Measurements from ENCODE around the gene ZNF217. TPM values are rescaled to one million over a fixed set of nuclear protein-coding genes. Genes with fewer than 3 reads are reported as not detected.
"Not testable (repeated sequence)": the region's sequence is repeated elsewhere in the genome, so short reads cannot be mapped to it uniquely, and the experiment has no call there.

The ZNF217 gene
- total and polyA plus RNA-seq, 2 experiments from 2014 or later: 4.7 to 32.4 TPM

DNA sequence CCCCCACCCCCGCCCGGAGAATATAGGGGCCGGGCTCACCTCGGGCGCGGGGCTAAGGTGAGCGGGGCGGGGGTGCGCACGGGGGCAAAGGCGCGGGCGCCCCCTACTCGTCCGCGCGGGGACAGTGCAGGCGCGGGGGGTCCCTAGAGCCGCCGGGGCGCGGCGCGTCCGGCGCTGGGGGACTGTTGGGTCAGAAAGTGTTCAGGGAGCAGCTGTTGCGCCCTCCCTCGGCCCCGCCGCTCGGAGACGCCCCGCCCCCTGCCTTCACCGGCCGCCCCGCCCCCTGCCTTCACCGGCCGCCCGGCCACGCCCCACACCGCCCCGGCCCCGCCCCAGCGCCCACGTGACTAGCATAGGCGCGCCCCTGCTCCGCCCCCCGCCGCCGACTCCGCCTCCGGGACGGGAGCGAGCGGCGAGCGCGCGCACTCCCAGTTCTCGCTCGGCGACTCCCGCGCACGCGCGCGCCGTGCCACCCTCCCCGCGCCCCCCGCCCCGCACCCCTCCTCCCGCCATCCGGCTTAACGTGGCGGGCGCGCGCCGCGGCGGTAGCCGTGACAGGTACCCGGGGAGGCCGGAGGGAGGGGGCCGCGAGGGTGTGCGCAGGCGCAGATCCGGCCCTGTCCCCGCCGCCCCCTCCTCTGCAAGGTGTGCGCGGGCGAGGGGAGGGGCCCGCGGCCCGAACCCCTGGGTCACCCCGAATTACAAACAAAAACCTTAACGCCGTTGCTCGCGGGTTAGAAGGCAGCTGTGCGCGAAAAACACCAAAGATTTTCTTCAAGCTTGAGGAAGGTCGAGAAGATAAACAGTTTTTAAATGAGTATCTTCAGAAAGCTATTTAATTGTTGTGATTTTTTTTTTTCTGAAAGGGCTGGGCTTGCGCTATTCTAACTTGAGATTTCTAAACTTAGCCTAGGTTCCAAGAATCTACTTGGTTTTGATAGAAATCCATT, 704 bp upstream of the ZNF217 start:
- Histone ChIP-seq H3K4me2 (peak overlapping the region; percentile 83), H3K36me3 (replicated peaks; ENCODE audit: insufficient read depth, low read depth) (no peaks in the 10 kb centered on the region), H3K9me3 (ENCODE audit: low read depth) (no peaks in the 10 kb centered on the region), H3K4me3 (peak overlapping the region; percentile 56), H3K27ac (peak overlapping the region; percentile 100), H4K20me1 (ENCODE audit: insufficient read depth, poor library complexity, severe bottlenecking) (no peaks in the 10 kb centered on the region), H3K4me1 (ENCODE audit: insufficient read depth) (peaks cover 28% of the 10 kb centered on the region), H3K27me3 (no peaks in the 10 kb centered on the region), H3K9me2 (replicated peaks; ENCODE audit: insufficient read depth) (no peaks in the 10 kb centered on the region), H3K79me2 (peaks cover 44% of the 10 kb centered on the region), H2AFZ (peak overlapping the region; percentile 54)
- WGBS (ENCODE audit: low lambda C conversion rate, missing lambda C conversion rate): under 1% methylated on average over 23 of the region's 110 CpGs
- no peak for TF ChIP-seq EZH2phosphoT487 (IDR thresholded peaks at IDR 0.05; ENCODE audit: low read depth, severe bottlenecking, unreplicated experiment)
- TF ChIP-seq, protein P1, sequence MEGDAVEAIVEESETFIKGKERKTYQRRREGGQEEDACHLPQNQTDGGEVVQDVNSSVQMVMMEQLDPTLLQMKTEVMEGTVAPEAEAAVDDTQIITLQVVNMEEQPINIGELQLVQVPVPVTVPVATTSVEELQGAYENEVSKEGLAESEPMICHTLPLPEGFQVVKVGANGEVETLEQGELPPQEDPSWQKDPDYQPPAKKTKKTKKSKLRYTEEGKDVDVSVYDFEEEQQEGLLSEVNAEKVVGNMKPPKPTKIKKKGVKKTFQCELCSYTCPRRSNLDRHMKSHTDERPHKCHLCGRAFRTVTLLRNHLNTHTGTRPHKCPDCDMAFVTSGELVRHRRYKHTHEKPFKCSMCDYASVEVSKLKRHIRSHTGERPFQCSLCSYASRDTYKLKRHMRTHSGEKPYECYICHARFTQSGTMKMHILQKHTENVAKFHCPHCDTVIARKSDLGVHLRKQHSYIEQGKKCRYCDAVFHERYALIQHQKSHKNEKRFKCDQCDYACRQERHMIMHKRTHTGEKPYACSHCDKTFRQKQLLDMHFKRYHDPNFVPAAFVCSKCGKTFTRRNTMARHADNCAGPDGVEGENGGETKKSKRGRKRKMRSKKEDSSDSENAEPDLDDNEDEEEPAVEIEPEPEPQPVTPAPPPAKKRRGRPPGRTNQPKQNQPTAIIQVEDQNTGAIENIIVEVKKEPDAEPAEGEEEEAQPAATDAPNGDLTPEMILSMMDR (IDR thresholded peaks at IDR 0.05; ENCODE audit: poor library complexity): peak; percentile 40
- peak; percentile 98 for DNase-seq (ENCODE audit: low spot score)

DNA sequence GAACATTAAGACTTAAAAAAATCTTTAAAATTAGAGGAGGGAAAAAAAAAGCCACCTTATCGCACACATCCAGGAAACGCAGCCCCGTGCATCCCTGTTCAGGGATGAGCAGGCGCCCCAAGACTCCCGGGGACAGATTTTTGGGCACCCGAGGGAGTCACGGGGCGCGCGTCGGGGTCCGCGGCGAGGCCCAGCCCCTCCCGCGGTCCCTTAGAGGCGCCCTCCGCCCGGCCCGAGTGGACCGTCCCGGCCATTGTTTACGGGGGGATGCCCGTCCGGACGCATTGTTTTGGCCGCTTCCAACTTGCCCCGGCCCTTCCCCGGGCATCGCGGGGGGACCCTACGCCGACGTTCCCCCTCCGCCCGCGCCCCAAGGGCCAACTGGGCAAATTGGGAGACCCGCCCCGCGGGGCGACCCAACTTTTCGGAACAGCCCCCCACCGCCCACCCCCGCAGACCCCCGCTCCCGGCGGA, 610 bp downstream of the ZNF217 start:
- H3K9me3 ChIP-seq (ENCODE audit: low read depth): no peaks in the 10 kb centered on the region
- peaks cover 55% of the 10 kb centered on the region for H3K79me2 ChIP-seq
- peak; percentile 43 for DNase-seq (ENCODE audit: low spot score)
- H3K9me2 ChIP-seq (replicated peaks; ENCODE audit: insufficient read depth): no peaks in the 10 kb centered on the region
- H4K20me1 ChIP-seq (ENCODE audit: insufficient read depth, poor library complexity, severe bottlenecking): no peaks in the 10 kb centered on the region
- peak overlapping the region; percentile 91 for H3K4me2 ChIP-seq
- no peaks in the 10 kb centered on the region for H3K27me3 ChIP-seq
- TF ChIP-seq EZH2 (IDR thresholded peaks at IDR 0.05; ENCODE audit: borderline replicate concordance) (no peak), EZH2phosphoT487 (IDR thresholded peaks at IDR 0.05; ENCODE audit: low read depth, severe bottlenecking, unreplicated experiment) (no peak)
- TF ChIP-seq, protein P1 (IDR thresholded peaks at IDR 0.05; ENCODE audit: poor library complexity): no peak
- H3K36me3 ChIP-seq (replicated peaks; ENCODE audit: insufficient read depth, low read depth): no peaks in the 10 kb centered on the region
- peak overlapping the region; percentile 59 for H3K4me3 ChIP-seq
- no peak overlapping the region for H2AFZ ChIP-seq
- H3K4me1 ChIP-seq (ENCODE audit: insufficient read depth): peaks cover 39% of the 10 kb centered on the region
- H3K27ac ChIP-seq: peak overlapping the region; percentile 100
- 1% methylated on average over 16 of the region's 47 CpGs for whole genome bisulfite sequencing (ENCODE audit: low lambda C conversion rate, missing lambda C conversion rate)

DNA sequence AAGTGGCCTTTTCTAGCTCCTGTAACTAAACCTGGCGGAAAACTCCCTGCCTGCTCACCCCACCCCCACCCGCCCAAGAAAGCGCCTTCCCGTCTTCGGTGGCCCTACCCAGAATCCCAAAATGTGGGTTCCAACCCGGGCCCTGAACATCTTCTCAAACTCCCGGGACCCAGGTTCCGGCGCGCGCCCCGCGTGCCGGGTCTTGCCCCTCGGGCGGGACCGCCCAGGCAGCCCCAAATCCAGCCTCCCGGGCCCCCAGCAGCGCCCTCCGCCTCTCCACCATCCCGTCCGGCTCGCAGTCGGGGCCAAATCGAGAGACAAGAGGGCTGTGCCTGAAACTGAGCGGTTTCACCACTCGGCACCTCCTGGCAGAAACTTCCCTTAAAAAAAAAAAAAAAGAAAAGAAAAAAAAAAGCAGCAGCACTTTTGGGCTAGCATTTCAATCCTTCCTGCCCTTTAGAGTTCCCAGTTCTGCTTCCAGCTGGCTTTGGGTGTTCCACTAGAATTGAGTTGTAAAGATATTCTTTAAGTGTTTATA, 1.1 kb downstream of the ZNF217 start:
- H3K9me2 ChIP-seq (replicated peaks; ENCODE audit: insufficient read depth); H3K27me3 ChIP-seq; H4K20me1 ChIP-seq (ENCODE audit: insufficient read depth, poor library complexity, severe bottlenecking); H3K9me3 ChIP-seq (ENCODE audit: low read depth); H3K36me3 ChIP-seq (replicated peaks; ENCODE audit: insufficient read depth, low read depth); H2AFZ ChIP-seq: not testable (repeated sequence)
- Histone ChIP-seq H3K4me2 (peak overlapping the region; percentile 91), H3K4me1 (ENCODE audit: insufficient read depth) (peaks cover 39% of the 10 kb centered on the region), H3K27ac (peak overlapping the region; percentile 100), H3K4me3 (peak overlapping the region; percentile 59), H3K79me2 (peaks cover 58% of the 10 kb centered on the region)
- DNase-seq (ENCODE audit: low spot score): peak; percentile 69
- WGBS (ENCODE audit: low lambda C conversion rate, missing lambda C conversion rate): 1% methylated on average over 17 of the region's 27 CpGs

DNA sequence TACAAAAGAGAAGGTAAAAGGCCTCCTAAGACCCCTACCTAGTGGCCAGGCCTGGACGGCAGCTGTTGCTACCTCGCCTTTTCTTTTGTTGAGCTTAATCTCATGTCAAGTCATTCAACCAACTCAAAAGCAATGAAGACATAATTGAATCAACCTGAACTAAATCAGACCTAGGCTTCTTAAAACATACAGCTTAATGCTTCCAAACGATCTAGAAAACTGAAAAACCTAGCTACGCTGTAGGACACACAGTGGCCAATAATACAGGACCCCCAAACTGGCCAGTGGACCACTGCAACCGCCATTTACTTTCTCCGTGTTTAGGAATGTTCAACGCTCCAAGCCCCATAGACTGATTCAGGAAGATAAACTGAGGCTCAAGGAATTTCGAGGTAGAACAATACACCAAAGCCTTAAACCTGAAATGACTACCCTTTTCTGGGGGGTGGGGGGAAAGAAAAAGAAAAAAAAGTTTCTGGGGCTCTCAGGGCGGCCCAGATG, 1.6 kb downstream of the ZNF217 start:
- 1% methylated on average over 9 of the region's 9 CpGs for WGBS (ENCODE audit: low lambda C conversion rate, missing lambda C conversion rate)
- Histone ChIP-seq H3K4me3 (peak overlapping the region; percentile 59), H3K4me2 (peak overlapping the region; percentile 91), H3K4me1 (ENCODE audit: insufficient read depth) (peaks cover 36% of the 10 kb centered on the region), H3K79me2 (peaks cover 63% of the 10 kb centered on the region), H3K27ac (peak overlapping the region; percentile 100)
- DNase-seq (ENCODE audit: low spot score); H2AFZ ChIP-seq; H4K20me1 ChIP-seq (ENCODE audit: insufficient read depth, poor library complexity, severe bottlenecking); H3K36me3 ChIP-seq (replicated peaks; ENCODE audit: insufficient read depth, low read depth); H3K9me2 ChIP-seq (replicated peaks; ENCODE audit: insufficient read depth); H3K9me3 ChIP-seq (ENCODE audit: low read depth); H3K27me3 ChIP-seq: not testable (repeated sequence)

DNA sequence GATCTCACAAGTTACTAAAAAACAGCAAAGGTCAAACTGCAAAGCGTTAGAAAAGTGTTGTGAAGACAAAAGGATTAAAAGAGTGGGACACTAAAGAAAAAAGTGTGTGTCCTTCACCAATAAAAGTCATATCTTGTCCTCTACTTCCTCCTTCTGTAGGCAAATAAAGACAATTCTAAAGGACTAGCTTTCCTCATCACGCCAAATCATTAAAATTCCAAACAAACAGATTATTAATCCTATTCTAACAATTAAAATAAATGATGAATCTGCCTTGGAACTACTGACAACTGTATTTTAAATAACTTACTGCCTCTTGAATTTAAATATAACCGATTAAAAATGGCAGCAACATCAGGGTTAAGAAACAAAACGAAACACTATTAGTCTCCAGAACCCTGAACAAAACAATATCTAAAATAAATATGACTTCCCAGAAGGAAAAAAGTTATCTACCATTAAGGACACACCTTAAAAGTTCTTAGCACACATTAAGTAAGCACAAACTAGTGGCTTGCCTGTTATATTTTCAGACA, 2.4 kb downstream of the ZNF217 start:
- H3K27me3 ChIP-seq; H3K36me3 ChIP-seq (replicated peaks; ENCODE audit: insufficient read depth, low read depth); H2AFZ ChIP-seq; H3K9me2 ChIP-seq (replicated peaks; ENCODE audit: insufficient read depth); H3K9me3 ChIP-seq (ENCODE audit: low read depth); DNase-seq (ENCODE audit: low spot score); H4K20me1 ChIP-seq (ENCODE audit: insufficient read depth, poor library complexity, severe bottlenecking): not testable (repeated sequence)
- WGBS (ENCODE audit: low lambda C conversion rate, missing lambda C conversion rate): 8% methylated on average over 4 of the region's 4 CpGs
- H3K79me2 ChIP-seq: peaks cover 70% of the 10 kb centered on the region
- peaks cover 36% of the 10 kb centered on the region for H3K4me1 ChIP-seq (ENCODE audit: insufficient read depth)
- peak overlapping the region; percentile 59 for H3K4me3 ChIP-seq
- H3K27ac ChIP-seq: peak overlapping the region; percentile 100
- peak overlapping the region; percentile 91 for H3K4me2 ChIP-seq

DNA sequence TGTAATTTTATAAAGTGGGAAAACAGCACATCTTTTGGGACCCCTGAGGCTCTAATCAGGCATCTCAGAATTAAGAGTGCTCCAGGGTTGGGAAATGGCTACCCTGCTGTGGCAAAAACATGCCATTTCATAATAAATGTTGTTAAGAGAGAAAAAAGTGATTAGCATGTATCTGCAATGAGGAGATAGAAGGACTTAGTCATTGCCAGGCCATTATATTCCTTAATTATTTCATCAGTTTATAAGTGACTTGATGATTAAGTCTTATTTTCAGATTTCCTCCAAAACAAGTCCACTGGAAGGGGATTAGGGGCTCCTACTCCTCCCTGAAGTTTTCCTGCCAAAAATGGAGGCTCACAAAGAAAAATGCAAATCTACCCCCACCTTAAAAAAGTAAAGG, 3.0 kb downstream of the ZNF217 start:
- H3K9me3 ChIP-seq (ENCODE audit: low read depth); H3K27me3 ChIP-seq; H4K20me1 ChIP-seq (ENCODE audit: insufficient read depth, poor library complexity, severe bottlenecking); DNase-seq (ENCODE audit: low spot score); H2AFZ ChIP-seq; H3K36me3 ChIP-seq (replicated peaks; ENCODE audit: insufficient read depth, low read depth); H3K9me2 ChIP-seq (replicated peaks; ENCODE audit: insufficient read depth): not testable (repeated sequence)
- Histone ChIP-seq H3K4me3 (peak overlapping the region; percentile 59), H3K4me2 (peak overlapping the region; percentile 91), H3K27ac (peak overlapping the region; percentile 100), H3K4me1 (ENCODE audit: insufficient read depth) (peaks cover 37% of the 10 kb centered on the region), H3K79me2 (peaks cover 77% of the 10 kb centered on the region)

All from hepatocyte (in vitro differentiated cells).